NCI-H2029 (cell line): ENCODE measurements around the gene LYPD1.
A peak's percentile ranks its signal among the peaks of the same experiment; 100 is the strongest.

Source experiments
- DNase-seq: peaks from one replicate; lab custom pipeline; 2025; lab: John Stamatoyannopoulos, UW

The LYPD1 gene

DNA sequence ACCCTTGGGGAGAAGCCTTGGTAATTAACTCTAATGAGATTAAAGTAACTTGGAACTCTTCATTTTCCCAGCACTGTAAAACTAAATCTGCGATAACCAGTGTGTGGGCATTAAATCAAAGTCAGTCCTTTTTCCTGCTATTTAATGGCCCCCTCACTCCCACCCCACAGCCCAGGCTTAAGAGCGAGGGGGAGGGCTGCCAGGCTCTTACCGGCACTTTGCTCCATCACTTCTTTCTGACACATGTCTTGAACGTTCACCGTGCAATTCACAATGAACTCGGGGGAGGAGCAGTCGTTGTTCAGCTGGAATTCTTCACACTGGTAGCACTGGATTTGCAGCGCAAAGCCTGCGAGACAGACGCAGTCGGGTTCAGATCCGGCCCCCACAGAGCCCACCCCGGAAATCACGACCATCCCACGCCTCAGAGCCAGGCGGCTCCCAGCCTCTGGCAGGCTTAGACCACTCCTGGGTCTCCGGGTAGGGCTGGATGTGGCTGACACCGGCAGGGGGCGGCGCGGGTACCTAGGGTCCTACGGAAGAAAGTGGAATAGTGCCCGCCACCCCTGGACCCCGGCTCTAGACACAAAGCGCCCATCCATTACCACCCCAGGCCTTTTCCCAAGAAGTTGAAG, 1.7 kb downstream of the LYPD1 start:
- DNase-seq: peak; percentile 13

DNA sequence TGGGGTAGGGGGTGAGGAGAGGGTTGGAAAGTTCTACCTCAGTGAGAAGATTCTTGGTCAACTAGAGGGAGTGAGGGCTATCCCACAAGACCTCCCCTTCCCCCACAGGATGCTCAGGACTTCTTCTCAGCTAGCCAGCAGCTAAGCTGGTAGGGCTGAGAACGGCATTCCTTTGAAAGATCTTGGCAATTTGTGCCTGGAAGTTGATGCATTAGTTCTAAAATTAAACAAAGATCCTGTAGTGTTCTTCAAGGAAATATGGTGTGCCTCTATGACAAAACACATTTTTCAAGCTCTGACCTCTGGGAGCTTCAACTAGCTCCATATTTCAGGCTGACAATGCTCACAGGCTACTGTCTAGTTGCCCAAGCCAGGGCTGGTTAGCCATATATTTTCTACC, 2.3 kb downstream of the LYPD1 start:
- DNase-seq: no peak

DNA sequence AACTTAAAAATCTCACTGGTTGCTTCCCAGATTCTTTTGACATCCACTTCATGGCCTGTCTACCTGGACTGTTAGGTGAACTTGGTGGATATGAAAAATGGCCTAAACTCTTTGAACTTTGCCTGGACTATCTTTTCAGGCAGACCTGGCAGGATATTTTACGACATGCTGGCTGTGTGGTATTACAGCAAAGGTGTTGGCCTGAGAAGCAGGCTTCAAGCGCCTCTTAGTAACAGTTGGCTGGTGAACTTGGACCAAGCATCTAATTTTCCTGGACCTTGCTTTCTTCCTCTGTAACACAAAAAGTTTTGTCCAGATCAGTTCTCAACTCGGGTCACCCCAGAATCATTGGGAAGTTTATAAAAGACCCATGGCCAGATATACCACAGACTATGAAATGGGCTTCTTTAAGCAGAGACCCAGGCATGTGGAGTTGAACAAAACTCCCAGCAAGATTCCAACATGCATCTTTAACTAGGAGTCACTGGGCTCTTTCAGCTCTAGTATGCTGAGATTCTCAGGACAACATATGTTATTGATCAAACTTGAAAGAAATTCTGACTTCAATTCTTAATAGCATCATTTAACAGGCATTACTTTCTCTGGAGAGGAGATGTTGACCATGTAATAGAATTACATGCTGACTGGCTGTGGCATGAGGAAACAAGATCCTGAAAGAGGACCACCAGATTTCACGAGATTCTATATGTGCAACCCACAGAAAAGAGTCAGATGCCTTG, 4.4 kb downstream of the LYPD1 start:
- no peak for DNase-seq

DNA sequence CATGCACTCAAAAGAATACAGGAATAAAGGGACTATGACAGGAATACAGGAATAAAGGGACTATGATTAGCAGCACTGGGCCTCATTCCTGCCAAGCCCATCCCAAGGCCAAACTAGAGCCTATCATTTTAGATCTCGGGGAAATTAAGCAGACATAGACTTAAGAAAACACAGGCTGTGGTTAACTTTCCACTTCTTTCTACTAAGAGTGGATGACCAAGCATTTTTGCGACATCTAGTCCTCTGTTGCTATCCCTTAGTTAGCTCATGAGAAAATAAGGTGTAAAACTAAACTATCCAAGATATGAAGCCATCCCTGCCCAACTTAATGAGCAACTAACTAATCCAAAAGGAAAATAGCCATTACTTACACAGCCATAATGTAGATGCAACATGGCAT, 5.9 kb downstream of the LYPD1 start:
- no peak for DNase-seq

DNA sequence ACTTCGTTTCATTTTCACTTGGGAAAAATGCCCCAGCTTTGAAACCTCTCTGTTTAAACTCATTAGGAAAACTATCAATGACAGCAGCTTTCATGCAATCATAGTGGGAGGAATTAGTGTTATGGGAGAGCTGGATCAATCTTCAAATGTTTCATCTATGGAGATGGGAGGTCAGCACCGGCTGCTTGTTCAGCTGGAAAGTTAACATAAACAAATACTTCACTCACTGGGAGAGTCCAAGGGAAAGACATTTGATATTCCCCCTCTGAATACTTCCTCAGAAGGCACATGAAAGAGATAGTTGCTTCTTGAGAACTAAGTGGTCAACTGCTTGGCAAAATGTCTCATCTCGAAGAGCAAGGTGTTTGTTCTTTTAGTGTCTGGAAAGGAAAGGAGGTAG, 7.3 kb downstream of the LYPD1 start:
- no peak for DNase-seq

DNA sequence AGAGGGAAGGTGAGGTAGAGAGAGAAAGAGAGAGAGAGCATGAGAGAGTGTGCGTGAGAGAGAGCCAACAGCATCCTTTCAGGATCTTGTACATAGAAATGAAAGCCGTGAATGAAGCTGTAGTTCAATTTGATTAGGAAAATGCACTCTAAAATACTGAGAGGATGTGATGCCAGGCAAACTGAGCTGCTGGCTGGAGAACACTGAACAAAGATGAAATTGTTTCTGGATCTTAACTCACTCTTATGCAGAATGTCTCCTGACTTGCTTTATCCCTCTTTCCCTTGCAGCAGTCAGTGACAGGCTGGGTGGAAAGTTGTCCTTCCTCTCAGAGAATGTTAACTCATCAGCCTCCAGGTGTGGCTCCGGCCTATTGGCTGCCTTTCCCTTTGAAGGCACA, 10.7 kb downstream of the LYPD1 start:
- no peak for DNase-seq

DNA sequence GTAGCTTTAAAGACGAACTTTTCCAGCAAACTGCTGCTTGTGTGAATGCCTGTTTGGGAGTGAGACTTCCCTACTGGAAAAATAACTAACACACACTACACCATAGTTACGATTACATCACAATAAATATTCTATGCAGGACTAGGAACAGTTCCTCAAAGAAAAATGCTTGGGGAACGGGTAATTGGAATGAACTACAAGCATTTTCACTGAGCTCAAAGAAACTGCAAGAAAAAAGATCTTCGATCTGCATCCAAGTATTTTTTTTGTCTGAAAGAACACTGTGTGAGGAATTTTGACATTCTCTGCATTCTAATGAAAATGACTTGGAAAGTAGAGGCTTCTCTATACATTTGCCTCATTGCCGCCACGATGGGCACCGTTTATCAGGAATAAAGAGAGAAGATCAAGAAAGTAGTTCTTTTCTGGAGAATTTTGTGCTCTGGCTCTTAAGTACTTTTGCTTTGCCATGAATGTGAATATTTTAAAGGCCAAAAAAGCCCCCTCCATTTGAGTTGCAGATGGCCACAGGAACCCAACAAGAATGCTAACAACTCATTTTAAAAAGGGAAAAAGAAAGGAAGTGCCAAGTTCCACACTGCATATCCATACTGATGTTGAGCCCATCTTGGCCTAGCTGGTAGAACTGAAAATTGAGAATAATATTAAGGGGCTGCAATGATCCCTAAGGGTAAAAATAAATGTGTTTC, 13.6 kb downstream of the LYPD1 start:
- DNase-seq: no peak

DNA sequence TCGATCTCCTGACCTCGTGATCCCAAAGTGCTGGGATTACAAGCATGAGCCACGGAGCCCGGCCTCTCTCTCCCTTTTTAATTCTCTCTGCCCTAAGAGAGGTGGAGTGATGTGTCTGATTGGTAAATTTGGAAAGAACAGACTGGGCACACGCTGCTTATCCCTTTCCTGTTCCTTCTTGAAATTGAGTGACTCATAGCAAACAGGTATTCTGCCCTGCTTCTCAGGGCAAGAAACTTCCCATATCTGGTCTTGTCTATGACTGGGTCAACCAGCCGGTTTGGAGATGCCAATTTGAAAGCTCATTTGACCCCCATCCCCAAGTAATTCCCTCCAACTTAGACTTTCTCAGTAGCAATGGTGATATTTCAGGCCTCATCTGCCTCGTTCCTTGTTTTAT, 15.0 kb downstream of the LYPD1 start:
- DNase-seq: no peak

DNA sequence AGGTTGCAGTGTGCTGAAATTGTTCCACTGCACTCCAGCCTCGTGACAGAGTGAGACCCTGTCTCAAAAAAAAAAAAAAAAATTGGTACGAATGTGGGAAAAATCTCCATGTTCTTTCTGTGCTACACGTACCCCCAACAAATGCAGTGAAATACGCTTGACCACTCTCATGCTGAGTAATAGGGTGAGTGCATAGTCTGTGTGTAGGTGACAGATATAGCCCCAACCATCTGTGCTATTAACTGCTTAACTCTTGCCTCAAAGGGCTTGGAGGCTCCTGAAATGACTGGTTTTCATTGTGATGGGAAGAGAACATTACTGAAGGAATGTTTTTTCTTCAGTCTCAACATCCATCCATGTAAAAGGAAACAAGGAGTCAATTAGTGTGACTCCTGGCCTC, 15.7 kb downstream of the LYPD1 start:
- no peak for DNase-seq

DNA sequence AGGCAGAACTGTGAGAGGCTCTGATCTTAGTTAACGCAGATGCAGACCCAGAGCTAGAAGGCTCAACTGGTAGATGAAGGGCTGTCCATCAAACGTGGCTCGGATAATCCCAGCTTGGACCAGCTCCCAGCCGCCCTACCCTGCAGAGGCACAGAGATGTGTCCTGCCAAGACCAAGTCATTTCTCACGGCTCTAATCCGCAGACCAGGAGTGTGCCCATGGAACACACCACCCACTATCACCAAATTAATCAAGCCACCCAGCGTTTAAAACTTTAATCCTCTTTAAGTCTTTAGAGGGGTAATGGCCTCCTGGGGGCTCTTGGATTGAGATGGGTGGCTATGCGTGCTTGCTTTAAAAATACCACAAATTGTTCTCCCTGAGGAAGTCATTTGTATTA, 17.5 kb downstream of the LYPD1 start:
- no peak for DNase-seq

DNA sequence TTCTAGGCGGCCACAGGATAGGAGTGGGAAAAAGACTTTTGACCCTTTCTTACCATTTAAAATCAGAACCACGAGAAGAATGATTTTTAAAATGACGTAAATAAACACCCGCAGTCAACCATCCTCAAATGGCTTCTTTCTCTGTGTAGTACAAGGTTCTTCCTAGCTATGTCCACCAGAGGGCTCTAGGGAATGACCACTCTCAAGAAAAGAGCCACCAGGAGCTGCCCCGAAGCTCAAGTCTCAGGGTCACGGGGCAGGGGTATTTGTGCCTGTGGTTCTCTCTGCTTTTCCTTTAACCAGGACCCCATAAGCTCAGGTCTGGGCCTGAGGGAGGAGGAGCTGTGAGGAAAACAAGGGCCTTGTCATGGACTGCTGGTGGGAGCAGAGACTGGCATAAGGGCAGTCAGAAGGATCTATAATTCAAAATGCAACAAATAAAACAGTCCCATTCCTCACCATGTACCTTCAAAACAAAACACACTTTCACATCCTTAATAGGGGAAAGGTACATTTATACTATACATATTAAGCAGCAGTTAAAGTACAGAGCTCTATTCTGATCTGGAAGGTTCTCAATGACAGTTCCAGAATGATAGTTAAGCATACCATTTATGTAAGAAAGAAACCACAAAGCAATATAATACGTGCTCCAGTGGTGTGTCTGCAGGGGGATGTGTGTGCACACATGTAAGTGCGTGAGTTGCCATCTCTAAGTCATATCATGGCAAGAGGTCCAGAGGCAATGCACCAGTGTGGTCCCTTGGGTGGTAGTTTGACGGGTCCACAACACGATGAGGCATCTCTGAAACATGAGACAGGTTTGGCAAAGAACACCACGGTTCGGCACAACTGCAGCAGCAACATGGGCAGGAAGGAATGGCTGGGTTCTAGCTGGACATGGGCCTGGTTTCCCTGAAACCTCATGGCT, 18.6 kb downstream of the LYPD1 start:
- peak; percentile 27 for DNase-seq

DNA sequence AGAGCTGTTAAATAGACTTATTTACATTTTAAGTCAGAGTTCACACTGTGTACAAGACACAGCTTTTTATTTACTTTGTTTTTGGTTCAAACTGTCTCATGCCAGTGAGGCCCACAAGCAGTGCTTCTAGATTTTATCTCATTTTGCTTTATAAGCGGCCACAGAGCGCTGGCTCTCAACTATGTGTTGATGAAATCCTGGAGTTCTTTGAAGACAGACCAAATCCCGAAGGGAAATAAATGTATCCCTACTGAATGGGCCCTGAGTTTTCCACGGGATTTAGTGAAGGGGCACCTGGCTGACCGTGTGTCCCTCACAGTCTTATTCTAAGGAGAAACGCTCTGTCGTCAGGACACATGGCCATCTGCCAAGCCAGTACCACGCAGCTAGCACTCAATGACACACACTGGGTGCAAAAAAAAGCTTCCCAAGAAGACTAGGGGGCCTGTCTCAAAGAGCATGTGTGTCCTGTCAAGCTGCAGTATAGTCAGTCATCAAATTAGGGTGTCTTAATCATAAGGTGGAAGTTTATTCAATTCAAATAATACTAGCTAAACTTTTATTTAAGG, 23.4 kb downstream of the LYPD1 start:
- DNase-seq: no peak

DNA sequence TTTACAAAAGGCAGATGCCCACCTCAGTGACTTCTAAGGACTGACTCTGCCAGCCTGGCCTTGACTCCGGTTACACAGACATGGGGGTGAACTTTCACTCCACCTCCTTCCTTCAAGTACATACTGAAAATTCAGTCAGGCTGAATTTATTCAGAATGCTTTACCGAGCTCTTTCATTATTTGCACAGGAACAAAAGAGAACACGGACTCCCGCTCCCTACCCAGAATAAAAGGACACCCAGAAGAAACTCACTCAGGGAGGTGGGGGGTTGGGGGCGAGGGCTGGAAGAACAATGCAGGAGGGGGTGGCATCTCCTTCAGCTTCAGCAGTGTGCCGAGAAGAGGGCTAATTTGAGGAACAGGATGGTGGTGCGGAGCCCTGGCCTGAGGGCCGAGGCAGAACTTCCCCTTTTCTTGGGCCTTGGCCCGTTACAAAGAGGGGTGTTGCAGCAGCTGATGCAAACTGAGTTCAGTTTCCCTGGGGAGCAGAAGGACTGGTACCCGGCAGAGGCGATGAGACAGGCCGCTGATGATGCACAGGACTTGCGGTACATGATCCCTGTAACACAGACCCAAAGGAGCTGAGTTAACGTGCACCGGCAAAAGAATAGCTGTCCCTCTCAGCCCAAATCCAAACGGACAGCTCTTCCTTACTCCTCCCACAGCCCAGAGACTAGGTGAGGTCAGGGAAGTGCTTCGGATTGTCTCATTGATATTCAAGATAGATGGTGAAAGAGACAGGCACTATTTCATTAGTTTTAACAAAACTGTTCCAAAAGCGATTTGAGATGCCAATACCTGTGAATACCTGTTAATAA, 24.1 kb downstream of the LYPD1 start:
- DNase-seq: no peak

DNA sequence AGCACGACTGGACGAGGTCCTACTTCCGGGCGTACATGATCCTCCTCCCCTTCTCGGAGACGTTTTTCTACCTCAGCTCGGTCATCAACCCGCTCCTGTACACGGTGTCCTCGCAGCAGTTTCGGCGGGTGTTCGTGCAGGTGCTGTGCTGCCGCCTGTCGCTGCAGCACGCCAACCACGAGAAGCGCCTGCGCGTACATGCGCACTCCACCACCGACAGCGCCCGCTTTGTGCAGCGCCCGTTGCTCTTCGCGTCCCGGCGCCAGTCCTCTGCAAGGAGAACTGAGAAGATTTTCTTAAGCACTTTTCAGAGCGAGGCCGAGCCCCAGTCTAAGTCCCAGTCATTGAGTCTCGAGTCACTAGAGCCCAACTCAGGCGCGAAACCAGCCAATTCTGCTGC, 24.8 kb downstream of the LYPD1 start:
- no peak for DNase-seq

DNA sequence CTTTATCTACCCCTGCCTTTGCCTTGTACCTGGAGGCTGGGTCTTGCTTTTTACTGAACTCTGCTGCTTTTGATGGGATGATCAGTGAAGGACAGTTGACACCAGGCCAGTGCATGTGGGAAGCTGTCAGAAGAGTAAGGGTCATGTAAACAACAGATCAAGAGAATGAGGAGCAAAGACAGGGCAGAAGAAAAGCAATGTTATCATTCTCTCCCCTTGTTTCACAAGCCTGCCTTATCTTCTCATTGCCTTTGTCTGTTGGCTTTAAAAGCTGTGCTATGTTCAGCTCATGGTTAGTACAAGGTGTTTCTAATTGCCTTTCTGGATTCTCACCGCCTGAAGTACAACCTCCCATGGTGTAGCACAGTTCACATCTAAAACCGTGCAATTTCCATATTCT, 27.6 kb downstream of the LYPD1 start:
- no peak for DNase-seq

DNA sequence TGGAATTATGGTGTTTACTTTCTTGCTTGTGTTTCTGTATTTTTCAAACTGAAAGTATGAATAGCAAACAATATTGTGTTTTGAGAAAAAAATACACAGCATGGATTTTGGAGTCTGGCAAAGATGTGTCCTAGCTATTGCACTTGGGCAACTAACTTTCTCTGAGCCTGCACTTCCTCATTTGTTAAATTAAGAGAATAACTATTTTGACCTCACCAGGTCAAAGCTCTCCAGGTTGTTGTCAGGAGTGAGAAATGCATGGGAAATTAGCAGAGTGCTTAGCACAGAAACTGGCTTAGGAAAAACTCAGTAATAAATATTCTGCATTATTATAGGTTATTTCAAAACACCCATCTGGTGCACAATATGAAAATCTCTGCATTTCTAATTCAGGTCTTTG, 28.2 kb downstream of the LYPD1 start:
- no peak for DNase-seq

DNA sequence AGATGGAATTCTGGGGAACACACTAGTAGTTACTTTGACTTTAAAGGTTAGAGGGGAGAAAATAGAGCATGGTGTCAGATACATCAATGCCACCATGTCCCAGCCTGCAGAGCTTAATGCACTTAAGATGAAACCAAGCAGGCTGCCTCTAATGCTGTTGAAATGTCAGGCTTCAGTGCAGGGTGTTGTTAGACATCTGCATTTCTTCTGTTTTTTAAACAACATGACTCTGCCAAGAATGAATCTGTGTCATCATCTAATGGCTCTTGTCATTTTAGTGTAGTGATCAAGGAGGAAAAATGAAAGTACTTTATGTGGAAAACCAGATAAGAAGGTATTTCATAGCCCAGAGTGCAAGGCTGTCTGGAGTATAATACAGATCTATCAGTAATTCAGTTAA, 29.9 kb downstream of the LYPD1 start:
- DNase-seq: no peak

DNA sequence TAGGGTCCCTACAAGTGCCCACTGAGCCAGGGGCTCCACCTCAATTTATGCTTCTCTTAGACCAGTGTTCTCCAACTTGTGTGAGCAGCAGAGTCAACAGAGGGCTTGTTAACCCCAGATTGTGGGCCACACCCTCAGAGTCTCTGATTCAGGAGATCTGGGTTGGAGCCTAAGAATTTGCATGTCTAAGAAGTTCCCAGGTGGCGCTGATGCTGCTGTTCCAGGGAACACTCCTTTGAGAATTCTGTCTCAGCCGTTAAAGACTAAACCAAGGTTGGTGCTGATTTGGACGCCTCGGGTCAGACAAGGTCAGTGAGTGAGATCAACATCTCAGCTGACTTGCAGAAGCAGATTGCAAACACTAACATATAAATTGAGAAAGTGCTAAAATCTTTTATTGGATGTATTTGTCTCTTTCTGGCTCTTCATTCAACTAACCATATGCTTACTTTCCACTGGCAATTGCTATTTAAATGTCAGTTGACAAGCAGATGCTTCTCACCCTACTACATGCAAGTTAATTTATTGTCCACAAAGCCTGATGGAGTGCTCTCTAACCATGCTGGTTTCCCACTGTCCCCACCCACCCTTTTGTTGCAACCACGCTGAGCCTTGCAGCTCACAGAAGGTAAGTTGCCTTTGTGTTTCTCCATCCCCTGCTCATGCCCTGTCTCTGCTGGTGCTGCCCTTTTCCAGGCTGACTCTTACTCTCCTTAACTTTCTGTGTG, 31.5 kb downstream of the LYPD1 start:
- DNase-seq: no peak

DNA sequence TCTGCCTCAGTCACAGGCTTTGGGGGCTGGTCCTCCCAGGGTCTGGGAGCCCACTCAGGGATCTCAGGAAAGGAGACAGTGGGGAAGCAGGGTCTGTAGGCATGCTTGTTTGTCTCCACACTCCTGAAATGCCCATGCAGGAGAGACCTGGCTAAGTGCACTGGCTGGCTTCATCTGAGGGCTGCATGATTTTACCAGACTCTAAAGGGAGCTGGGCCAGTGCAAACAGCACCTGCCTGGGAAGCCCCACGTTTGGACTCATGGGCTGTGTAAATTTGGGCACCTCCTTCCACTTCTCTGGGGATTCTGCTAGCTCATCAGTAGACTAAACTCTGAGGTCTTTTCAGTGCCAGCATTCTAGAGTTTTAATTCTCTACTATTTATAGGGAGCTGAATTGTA, 33.7 kb downstream of the LYPD1 start:
- DNase-seq: no peak

DNA sequence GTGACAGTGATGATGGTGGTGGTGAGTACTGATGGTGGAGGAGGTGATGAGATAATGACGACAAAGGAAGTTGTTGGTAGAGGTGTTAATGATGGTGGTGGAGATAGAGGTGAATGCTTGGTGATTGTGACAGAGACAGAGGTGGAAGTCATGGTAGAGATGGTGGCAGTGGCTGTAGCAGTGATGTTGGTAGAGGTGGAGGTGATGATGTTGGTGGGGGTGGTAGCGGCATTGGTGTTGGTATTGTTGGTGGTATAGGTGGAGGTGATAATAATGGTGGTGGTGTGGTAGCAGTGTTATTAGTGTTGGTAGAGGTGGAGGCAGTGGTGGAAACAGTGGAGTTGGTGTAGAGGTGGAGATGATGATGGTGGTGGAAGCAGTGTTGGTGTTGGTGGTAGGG, 36.4 kb downstream of the LYPD1 start:
- DNase-seq: no peak
